ENCODE data around the gene USP15. TPM values are rescaled to one million over a fixed set of nuclear protein-coding genes. Genes with fewer than 3 reads are reported as not detected.
"Not testable (repeated sequence)": the region's sequence is repeated elsewhere in the genome, so short reads cannot be mapped to it uniquely, and the experiment has no call there.

Gene USP15
- total RNA-seq, 2 experiments from 2014 or later = 84.5 to 95.5 TPM

GRCh38 chr12:62368430-62369223 lies 108.4 kb downstream of the USP15 start:
- DNase-seq; H3K9me3 Mint-ChIP-seq; H3K4me3 Mint-ChIP-seq; H3K27ac Mint-ChIP-seq; intact Hi-C loops (cut with micrococcal nuclease); H3K27me3 Mint-ChIP-seq (ENCODE audit: low read depth): not testable (repeated sequence)
- Mint-ChIP-seq H3K36me3 (ENCODE audit: low read depth) (peaks cover 50% of the 10 kb centered on the region), H3K4me1 (ENCODE audit: low read depth) (peaks cover 53% of the 10 kb centered on the region)
- CTCF ChIA-PET = interaction anchor here (0.7 to 0.9 kb wide), 2 partner anchors 16 to 209 kb away, joined by 4 read pairs; no protein-coding TSS in a partner anchor

DNA sequence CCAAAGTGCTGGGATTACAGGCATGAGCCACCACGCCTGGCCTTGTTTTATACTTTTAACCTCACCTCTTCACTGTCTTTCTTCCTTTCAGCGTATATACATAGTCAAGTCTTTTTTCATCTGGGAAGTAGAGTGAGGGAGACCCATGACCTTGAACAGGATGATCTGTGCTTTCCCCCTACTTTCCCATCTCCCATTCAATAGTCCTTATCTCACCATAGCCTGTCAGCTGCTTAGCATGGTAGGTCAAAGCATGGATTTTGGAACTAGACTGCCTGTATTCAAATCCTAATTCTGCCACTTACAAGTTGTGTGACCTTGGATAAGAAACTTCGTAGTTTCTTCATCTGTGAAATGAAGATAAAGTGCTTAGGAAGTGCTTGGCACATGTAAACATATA lies 110.0 kb downstream of the USP15 start:
- no peak for DNase-seq
- H3K27me3 Mint-ChIP-seq (ENCODE audit: low read depth) = no peaks in the 10 kb centered on the region
- no peak overlapping the region for H3K27ac Mint-ChIP-seq
- intact Hi-C loops (cut with micrococcal nuclease) = no loop called here
- peaks cover 41% of the 10 kb centered on the region for H3K36me3 Mint-ChIP-seq (ENCODE audit: low read depth)
- CTCF ChIA-PET = no interaction called here
- peaks cover 3% of the 10 kb centered on the region for H3K9me3 Mint-ChIP-seq
- H3K4me1 Mint-ChIP-seq (ENCODE audit: low read depth) = peaks cover 52% of the 10 kb centered on the region
- no peak overlapping the region for H3K4me3 Mint-ChIP-seq

DNA sequence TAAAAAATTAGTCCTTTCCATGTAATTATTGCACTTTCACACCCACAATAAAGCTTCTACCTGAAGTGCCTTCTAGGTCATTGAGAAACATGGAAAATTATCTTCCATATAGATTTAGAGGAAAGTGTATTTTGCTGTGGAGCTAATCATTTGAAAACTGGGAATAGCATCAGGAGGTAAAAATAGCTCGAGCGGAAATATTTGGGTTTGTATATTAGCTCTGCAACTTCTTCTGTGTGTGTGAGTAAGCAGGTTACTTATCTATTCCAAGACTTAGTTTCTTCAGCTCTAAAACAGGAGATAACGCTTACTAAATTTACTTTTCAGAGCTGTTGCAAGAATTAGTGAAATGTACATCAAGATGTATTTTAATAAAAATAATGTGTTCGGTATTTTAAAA lies 111.5 kb downstream of the USP15 start:
- H3K27me3 Mint-ChIP-seq (ENCODE audit: low read depth) = no peaks in the 10 kb centered on the region
- H3K9me3 Mint-ChIP-seq = no peaks in the 10 kb centered on the region
- no peak overlapping the region for H3K27ac Mint-ChIP-seq
- intact Hi-C loops (cut with micrococcal nuclease) = no loop called here
- no peak for DNase-seq
- H3K4me1 Mint-ChIP-seq (ENCODE audit: low read depth) = peaks cover 43% of the 10 kb centered on the region
- CTCF ChIA-PET = no interaction called here
- H3K36me3 Mint-ChIP-seq (ENCODE audit: low read depth) = peaks cover 30% of the 10 kb centered on the region
- no peak overlapping the region for H3K4me3 Mint-ChIP-seq

DNA sequence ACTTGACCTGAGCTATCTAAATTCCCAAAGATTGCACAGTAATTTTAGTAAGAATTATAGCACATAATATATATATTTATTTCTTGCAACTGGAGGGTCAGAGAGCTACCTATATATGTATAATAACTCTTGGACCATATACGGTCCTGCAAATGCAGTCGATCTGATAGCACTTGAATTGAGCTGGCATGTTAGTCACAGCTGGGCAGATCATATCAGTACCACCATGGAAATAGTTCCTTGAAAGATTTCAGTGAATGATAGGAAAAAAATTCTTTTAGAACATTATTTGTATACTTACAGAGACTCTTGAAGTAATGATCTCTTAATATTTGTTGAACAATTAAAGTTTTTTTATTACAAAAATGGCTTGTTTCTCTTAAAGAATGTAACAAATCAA lies 111.9 kb downstream of the USP15 start:
- H3K27ac Mint-ChIP-seq = no peak overlapping the region
- no peak for DNase-seq
- peaks cover 39% of the 10 kb centered on the region for H3K4me1 Mint-ChIP-seq (ENCODE audit: low read depth)
- intact Hi-C loops (cut with micrococcal nuclease) = no loop called here
- CTCF ChIA-PET = no interaction called here
- H3K36me3 Mint-ChIP-seq (ENCODE audit: low read depth) = peaks cover 29% of the 10 kb centered on the region
- H3K9me3 Mint-ChIP-seq = no peaks in the 10 kb centered on the region
- no peaks in the 10 kb centered on the region for H3K27me3 Mint-ChIP-seq (ENCODE audit: low read depth)
- no peak overlapping the region for H3K4me3 Mint-ChIP-seq

DNA sequence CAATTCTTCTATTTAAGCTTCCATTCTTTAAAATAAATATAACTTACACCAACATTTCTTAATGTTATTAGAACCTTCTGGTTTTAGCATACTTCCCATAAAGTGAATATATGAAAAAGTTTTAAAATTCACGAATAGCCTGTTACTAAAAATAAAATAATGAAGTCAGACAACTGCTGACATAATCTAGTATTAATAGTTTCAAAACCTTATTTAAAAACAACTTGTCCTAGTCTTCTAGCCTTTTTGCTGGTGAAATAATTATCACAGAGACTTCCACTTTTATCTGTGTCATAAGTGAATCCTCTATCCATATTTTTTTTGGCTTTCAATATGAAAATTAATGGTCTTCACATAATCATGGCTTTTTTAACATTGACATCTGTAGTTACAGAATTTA lies 112.6 kb downstream of the USP15 start:
- intact Hi-C loops (cut with micrococcal nuclease) = no loop called here
- Mint-ChIP-seq H3K36me3 (ENCODE audit: low read depth) (peaks cover 24% of the 10 kb centered on the region), H3K27ac (no peak overlapping the region)

DNA sequence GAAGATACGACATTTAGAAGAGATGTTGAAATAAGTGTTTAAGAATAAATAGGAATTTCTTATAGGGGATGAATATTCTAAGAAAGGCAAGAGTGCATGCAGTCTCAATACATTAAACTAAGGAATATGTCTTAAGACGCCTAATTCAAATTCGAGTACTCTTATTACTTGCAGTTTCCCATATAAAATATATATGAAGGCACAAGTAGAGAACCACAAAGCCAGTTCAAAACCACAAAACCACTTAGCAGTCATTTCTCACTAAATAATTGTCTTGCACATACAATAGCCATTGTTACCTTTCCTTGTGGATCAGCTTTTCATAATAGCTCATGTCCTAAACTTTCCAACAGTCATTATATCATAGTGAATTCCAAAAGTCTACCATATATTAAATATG lies 115.4 kb downstream of the USP15 start:
- intact Hi-C loops (cut with micrococcal nuclease) = no loop called here
- H3K27me3 Mint-ChIP-seq (ENCODE audit: low read depth) = no peaks in the 10 kb centered on the region
- CTCF ChIA-PET = interaction anchor here (1.2 kb wide), 1 partner anchor 36 kb away, joined by 4 read pairs; no protein-coding TSS in a partner anchor

More for the DNA sequence above, 112.6 kb downstream of the USP15 start:
- CTCF ChIA-PET = no interaction called here
- Mint-ChIP-seq H3K4me1 (ENCODE audit: low read depth) (peaks cover 34% of the 10 kb centered on the region), H3K27me3 (ENCODE audit: low read depth) (no peaks in the 10 kb centered on the region), H3K4me3 (no peak overlapping the region), H3K9me3 (no peaks in the 10 kb centered on the region)
- no peak for DNase-seq

GRCh38 chr12:62379026-62379722 lies 119.0 kb downstream of the USP15 start:
- Mint-ChIP-seq H3K4me1 (ENCODE audit: low read depth) (peaks cover 25% of the 10 kb centered on the region), H3K27ac (peak overlapping the region; percentile 41), H3K36me3 (ENCODE audit: low read depth) (peaks cover 20% of the 10 kb centered on the region), H3K27me3 (ENCODE audit: low read depth) (no peaks in the 10 kb centered on the region), H3K9me3 (no peaks in the 10 kb centered on the region), H3K4me3 (no peak overlapping the region)
- no peak for DNase-seq
- CTCF ChIA-PET = interaction anchor here (0.5 kb wide), 1 partner anchor 1993 kb away, joined by 3 read pairs; no protein-coding TSS in a partner anchor
- intact Hi-C loops (cut with micrococcal nuclease) = no loop called here

More for the DNA sequence above, 115.4 kb downstream of the USP15 start:
- Mint-ChIP-seq H3K9me3 (no peaks in the 10 kb centered on the region), H3K27ac (no peak overlapping the region), H3K4me3 (no peak overlapping the region), H3K4me1 (ENCODE audit: low read depth) (peaks cover 32% of the 10 kb centered on the region), H3K36me3 (ENCODE audit: low read depth) (peaks cover 13% of the 10 kb centered on the region)
- DNase-seq = no peak

DNA sequence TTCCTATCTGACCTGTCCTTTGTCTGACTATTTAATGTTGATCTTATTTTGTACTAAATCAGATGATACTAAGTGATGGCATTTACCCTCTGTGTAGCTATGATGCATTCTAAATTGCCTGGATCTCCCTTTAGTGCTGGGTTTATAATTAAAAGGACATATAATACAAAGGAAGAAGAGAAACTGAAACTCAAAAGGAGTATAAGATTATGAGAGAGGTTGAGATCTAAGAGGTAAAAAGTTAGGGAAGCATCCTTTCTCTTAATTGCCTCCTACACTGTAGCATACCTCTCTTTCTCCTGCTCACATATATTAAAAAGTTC lies 119.5 kb downstream of the USP15 start:
- Mint-ChIP-seq H3K36me3 (ENCODE audit: low read depth) (peaks cover 19% of the 10 kb centered on the region), H3K4me3 (no peak overlapping the region), H3K27me3 (ENCODE audit: low read depth) (no peaks in the 10 kb centered on the region), H3K4me1 (ENCODE audit: low read depth) (peaks cover 22% of the 10 kb centered on the region), H3K27ac (no peak overlapping the region), H3K9me3 (no peaks in the 10 kb centered on the region)
- CTCF ChIA-PET = interaction anchor here (0.5 kb wide), 1 partner anchor 1993 kb away, joined by 3 read pairs; no protein-coding TSS in a partner anchor
- intact Hi-C loops (cut with micrococcal nuclease) = no loop called here
- DNase-seq = no peak

- Mint-ChIP-seq H3K27ac (no peak overlapping the region), H3K4me1 (ENCODE audit: low read depth) (peaks cover 16% of the 10 kb centered on the region), H3K4me3 (no peak overlapping the region), H3K9me3 (no peaks in the 10 kb centered on the region), H3K27me3 (ENCODE audit: low read depth) (no peaks in the 10 kb centered on the region), H3K36me3 (ENCODE audit: low read depth) (peaks cover 21% of the 10 kb centered on the region)
- CTCF ChIA-PET = interaction anchor here (2.8 kb wide), 1 partner anchor 53 kb away, joined by 8 read pairs; no protein-coding TSS in a partner anchor
- intact Hi-C loops (cut with micrococcal nuclease) = no loop called here
- DNase-seq = no peak
Observed at GRCh38 chr12:62382526-62382925, 122.3 kb downstream of the USP15 start.

GRCh38 chr12:62396750-62397149 lies 136.5 kb downstream of the USP15 start:
- peaks cover 32% of the 10 kb centered on the region for H3K36me3 Mint-ChIP-seq (ENCODE audit: low read depth)
- H3K9me3 Mint-ChIP-seq = no peaks in the 10 kb centered on the region
- H3K27ac Mint-ChIP-seq = no peak overlapping the region
- CTCF ChIA-PET = interaction anchor here (0.6 kb wide), 1 partner anchor 405 kb away, joined by 4 read pairs; no protein-coding TSS in a partner anchor
- no peak for DNase-seq
- intact Hi-C loops (cut with micrococcal nuclease) = no loop called here
- H3K4me3 Mint-ChIP-seq = no peak overlapping the region
- no peaks in the 10 kb centered on the region for H3K4me1 Mint-ChIP-seq (ENCODE audit: low read depth)
- H3K27me3 Mint-ChIP-seq (ENCODE audit: low read depth) = no peaks in the 10 kb centered on the region

DNA sequence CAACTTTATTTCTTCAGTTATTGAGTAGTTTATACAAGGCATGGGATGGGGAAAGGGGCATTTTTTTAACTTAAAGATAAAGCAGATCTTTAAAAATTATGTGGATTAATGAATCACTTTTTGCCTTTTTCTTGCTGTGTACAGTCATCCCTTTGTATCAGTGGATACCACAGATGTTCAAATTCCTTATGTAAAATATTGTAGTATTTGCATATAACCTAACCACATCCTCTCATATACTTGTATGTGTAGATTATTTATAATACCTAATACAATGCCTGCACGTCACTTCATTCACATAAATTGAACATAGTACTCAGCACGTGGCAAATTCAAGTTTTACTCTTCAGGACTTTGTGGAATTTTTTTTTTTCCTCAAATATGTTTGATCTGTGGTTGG lies 139.9 kb downstream of the USP15 start:
- Mint-ChIP-seq H3K36me3 (ENCODE audit: low read depth) (peaks cover 38% of the 10 kb centered on the region), H3K9me3 (no peaks in the 10 kb centered on the region), H3K4me1 (ENCODE audit: low read depth) (peaks cover 15% of the 10 kb centered on the region), H3K4me3 (no peak overlapping the region), H3K27ac (no peak overlapping the region), H3K27me3 (ENCODE audit: low read depth) (no peaks in the 10 kb centered on the region)
- intact Hi-C loops (cut with micrococcal nuclease) = no loop called here
- CTCF ChIA-PET = no interaction called here
- no peak for DNase-seq

DNA sequence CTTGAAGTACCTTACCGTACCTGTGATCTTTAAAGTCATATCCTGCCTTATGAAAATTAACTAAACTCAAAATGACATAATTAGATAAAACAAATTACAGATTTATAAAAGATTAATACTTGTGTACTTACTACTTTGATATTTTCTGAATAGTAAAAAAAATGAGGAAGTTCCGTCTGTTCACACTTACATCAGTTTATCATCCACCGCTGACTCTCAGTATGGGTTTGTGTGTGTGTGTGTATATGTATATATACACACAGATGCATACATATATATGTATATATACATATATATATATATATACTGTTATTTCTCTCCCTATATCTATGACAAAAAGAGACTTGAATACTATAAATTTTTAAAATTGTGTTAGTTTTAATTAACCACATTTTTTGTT lies 141.4 kb downstream of the USP15 start:
- no peak for DNase-seq
- no peak overlapping the region for H3K27ac Mint-ChIP-seq
- intact Hi-C loops (cut with micrococcal nuclease) = no loop called here
- H3K27me3 Mint-ChIP-seq (ENCODE audit: low read depth) = no peaks in the 10 kb centered on the region
- peaks cover 15% of the 10 kb centered on the region for H3K4me1 Mint-ChIP-seq (ENCODE audit: low read depth)
- H3K4me3 Mint-ChIP-seq = no peak overlapping the region
- no peaks in the 10 kb centered on the region for H3K9me3 Mint-ChIP-seq
- CTCF ChIA-PET = no interaction called here
- H3K36me3 Mint-ChIP-seq (ENCODE audit: low read depth) = peaks cover 33% of the 10 kb centered on the region
